ENCODE data around the gene CD300LG.

The CD300LG gene

DNA sequence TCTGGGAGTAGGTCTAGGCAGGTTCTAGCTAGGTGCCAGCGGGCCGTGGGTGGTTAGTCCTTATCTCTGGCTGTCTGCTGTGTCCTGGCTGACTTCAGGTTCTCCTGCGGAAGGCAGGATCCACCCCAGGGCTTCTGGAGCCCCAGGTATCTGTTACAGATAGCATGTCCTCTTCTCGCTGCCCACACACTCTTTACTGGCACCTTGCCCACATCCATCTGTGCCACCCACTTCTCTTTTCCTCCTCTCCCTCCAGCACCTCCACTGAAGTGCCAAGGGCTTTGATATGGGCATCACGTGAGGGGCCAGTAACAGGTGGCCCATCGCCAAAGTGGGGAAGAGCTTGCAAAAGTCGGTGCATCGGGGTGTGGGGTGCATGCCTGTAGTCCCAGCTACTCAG is 64.9 kb downstream of the CD300LG start:
- TF ChIP-seq GATA3 (IDR thresholded peaks at IDR 0.05; ENCODE audit: low read depth, low read length) (no peak), GATA2 (IDR thresholded peaks at IDR 0.05; ENCODE audit: low read depth, low read length) (no peak)

DNA sequence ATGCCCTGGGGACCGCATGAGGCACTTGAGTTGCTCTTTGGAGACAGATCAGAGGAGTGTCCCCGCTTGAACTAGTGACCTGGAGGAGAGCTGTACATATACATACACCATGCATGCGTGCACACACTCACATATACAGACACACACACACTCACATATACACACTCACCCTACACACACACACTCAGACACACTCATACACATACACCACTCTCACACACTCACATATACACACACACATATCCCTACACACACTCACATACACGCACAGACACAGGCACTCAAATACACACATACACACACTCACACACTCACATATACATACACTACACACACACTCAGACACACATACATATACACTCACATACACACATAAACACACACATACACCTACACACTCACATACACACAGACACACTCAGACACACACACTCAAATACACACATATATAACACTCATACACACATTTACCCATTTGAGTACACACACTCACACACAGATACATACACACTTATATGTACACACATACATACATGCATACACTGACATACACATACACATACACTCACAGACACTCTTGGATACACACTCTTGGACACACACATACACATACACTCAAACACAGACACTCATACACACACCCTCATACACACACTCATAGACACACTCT is 65.8 kb downstream of the CD300LG start:
- TF ChIP-seq GATA3 (IDR thresholded peaks at IDR 0.05; ENCODE audit: low read depth, low read length) = no peak
- TF ChIP-seq GATA2 (IDR thresholded peaks at IDR 0.05; ENCODE audit: low read depth, low read length) = no peak

Measured in SH-SY5Y (cell line).